ENCODE data around the gene MRPL18.

DNA sequence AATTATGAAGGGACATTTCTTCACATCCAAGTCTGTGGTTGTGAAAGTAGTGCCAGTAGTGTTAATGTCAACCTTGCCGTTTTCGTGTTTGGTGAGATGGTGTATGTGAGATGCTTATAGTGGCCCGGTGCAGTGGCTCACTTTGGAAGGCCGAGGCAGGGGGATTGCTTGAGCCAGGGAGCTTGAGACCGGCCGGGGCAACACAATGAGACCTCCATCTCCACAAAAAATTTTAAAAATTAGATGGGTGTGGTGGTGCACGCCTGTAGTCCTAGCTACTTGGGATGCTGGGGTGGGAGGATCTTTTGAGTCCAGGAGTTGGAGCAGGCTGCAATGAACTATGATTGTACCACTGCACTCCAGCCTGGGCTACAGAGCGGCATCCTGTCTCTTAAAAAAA, 47.2 kb downstream of the MRPL18 start:
- no peak for TF ChIP-seq EZH2 (IDR thresholded peaks at IDR 0.05; ENCODE audit: borderline replicate concordance)
- TF ChIP-seq, protein P1, sequence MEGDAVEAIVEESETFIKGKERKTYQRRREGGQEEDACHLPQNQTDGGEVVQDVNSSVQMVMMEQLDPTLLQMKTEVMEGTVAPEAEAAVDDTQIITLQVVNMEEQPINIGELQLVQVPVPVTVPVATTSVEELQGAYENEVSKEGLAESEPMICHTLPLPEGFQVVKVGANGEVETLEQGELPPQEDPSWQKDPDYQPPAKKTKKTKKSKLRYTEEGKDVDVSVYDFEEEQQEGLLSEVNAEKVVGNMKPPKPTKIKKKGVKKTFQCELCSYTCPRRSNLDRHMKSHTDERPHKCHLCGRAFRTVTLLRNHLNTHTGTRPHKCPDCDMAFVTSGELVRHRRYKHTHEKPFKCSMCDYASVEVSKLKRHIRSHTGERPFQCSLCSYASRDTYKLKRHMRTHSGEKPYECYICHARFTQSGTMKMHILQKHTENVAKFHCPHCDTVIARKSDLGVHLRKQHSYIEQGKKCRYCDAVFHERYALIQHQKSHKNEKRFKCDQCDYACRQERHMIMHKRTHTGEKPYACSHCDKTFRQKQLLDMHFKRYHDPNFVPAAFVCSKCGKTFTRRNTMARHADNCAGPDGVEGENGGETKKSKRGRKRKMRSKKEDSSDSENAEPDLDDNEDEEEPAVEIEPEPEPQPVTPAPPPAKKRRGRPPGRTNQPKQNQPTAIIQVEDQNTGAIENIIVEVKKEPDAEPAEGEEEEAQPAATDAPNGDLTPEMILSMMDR (IDR thresholded peaks at IDR 0.05; ENCODE audit: poor library complexity): no peak
- no peak for TF ChIP-seq EZH2phosphoT487 (IDR thresholded peaks at IDR 0.05; ENCODE audit: low read depth, severe bottlenecking, unreplicated experiment)
